Liver (tissue), 3 donors: ENCODE measurements around the gene FGF14.

Experiments used
- CTCF ChIP-seq: fragments of 150-350 bp; IDR thresholded peaks from 2 replicates; pipeline ENCODE4 v1.5.1; 2017; ENCODE audit warnings: improper control_type of control experiment, low read depth, low read length; ENCODE audit not compliant: missing input control
- EGR1 ChIP-seq, 2 donors: IDR thresholded peaks; 2 replicates each; pipeline ENCODE4 v1.6.1; 2016 to 2018; ENCODE audit warnings: antibody characterized with exemption in 2 of 2, low read depth in 2 of 2
- FOXA2 ChIP-seq: IDR thresholded peaks from 2 replicates; pipeline ENCODE4 v1.6.1; 2016; ENCODE audit warnings: antibody characterized with exemption
- GABPA ChIP-seq, 2 donors: IDR thresholded peaks in 1 of 2; conservative IDR thresholded peaks in 1 of 2; 2 replicates each; pipeline ENCODE4 v1.6.1; 2016; ENCODE audit warnings: antibody characterized with exemption in 2 of 2, mild to moderate bottlenecking in 1 of 2, moderate library complexity in 1 of 2
- MAX ChIP-seq: IDR thresholded peaks from 2 replicates; pipeline ENCODE4 v1.6.1; 2016; ENCODE audit warnings: antibody characterized with exemption
- RAD21 ChIP-seq, 2 donors: IDR thresholded peaks; 2 replicates each; pipeline ENCODE4 v1.6.1; 2016; ENCODE audit warnings: antibody characterized with exemption in 2 of 2, mild to moderate bottlenecking in 2 of 2
- REST ChIP-seq: IDR thresholded peaks from 2 replicates; pipeline ENCODE4 v1.6.1; 2016; ENCODE audit warnings: antibody characterized with exemption, mild to moderate bottlenecking
- TAF1 ChIP-seq: conservative IDR thresholded peaks from 2 replicates; pipeline ENCODE4 v1.6.1; 2016; ENCODE audit warnings: antibody characterized with exemption, mild to moderate bottlenecking
- YY1 ChIP-seq: IDR thresholded peaks from 2 replicates; pipeline ENCODE4 v1.6.1; 2016; ENCODE audit warnings: antibody characterized with exemption, mild to moderate bottlenecking
- ZBTB33 ChIP-seq: IDR thresholded peaks from 2 replicates; pipeline ENCODE4 v1.6.1; 2016; ENCODE audit warnings: antibody characterized with exemption
- donor health status: healthy.
- donor health status: healthy.

- TF ChIP-seq CTCF, result no peak
- TF ChIP-seq MAX, result no peak
- TF ChIP-seq GABPA (IDR thresholded peaks at IDR 0.05 in 1 of 2, conservative IDR thresholded peaks at IDR 0.05 in 1 of 2), result no peak
- no peak for TF ChIP-seq TAF1
- no peak for TF ChIP-seq REST
- TF ChIP-seq RAD21 (IDR thresholded peaks at IDR 0.05), result no peak
- TF ChIP-seq FOXA2, result no peak
- TF ChIP-seq EGR1 (IDR thresholded peaks at IDR 0.05; ENCODE audit: low read depth in 2 of 2), result no peak
- TF ChIP-seq ZBTB33, result no peak
- TF ChIP-seq YY1, result no peak
Observed at GRCh38 chr13:101989798-101990350, 412.0 kb downstream of the FGF14 start.
